Body of pancreas (tissue), 4 donors: ENCODE data around the gene POLA1. TPM values are rescaled to one million over a fixed set of nuclear protein-coding genes. Genes with fewer than 3 reads are reported as not detected.

ENCODE experiments used
- ATAC-seq: fragments of 150-250 bp; one replicate; pipeline ENCODE4 v1.9.1; 2016
- DNase-seq, 4 donors: peaks; one replicate each; pipeline ENCODE4 v3.0.0-alpha.2; 2019
- H3K27ac ChIP-seq, 4 donors: fragments of 200-600 bp; sonication (generic); 1 replicate in 3 of 4; 2 replicates in 1 of 4; pipeline versions ENCODE4 v1.5.1 to v1.6.1; 2016 to 2019; ENCODE audit warnings: mild to moderate bottlenecking in 1 of 4, mixed read lengths in 1 of 4, moderate library complexity in 1 of 4
- H3K27me3 ChIP-seq, 2 donors: fragments of 200-600 bp; sonication (generic); one replicate each; pipeline ENCODE4 v1.6.0; 2016; ENCODE audit warnings: mild to moderate bottlenecking in 1 of 2
- H3K36me3 ChIP-seq, 2 donors: fragments of 200-600 bp; sonication (generic); replicated peaks in 1 of 2; 2 replicates each; pipeline ENCODE4 v1.5.1; 2016; ENCODE audit warnings: low read depth in 2 of 2; ENCODE audit not compliant: insufficient read depth in 1 of 2
- H3K4me1 ChIP-seq: fragments of 200-600 bp; sonication (generic); one replicate; pipeline ENCODE4 v1.6.0; 2016
- H3K4me3 ChIP-seq, 2 donors: fragments of 200-600 bp; sonication (generic); 1 replicate in 1 of 2; 2 replicates in 1 of 2; pipeline ENCODE4 v1.5.1; 2016 to 2019
- H3K9me3 ChIP-seq, 3 donors: fragments of 200-600 bp; sonication (generic); 1 replicate in 2 of 3; 2 replicates in 1 of 3; pipeline ENCODE4 v1.5.1; 2016
- POLR2A ChIP-seq, 3 donors: fragments of 450-650 bp; IDR thresholded peaks; one replicate each; pipeline ENCODE4 v1.6.1; 2016; ENCODE audit warnings: antibody characterized with exemption in 3 of 3, mild to moderate bottlenecking in 2 of 3
- WGBS, 2 donors: methylation state at CpG; one replicate each; pipeline ENCODE4 v1.1.5; 2017; 5-methylcytosine and 5-hydroxymethylcytosine counted together
- intact Hi-C: fragments of 100-400 bp; cut with DNase I; formaldehyde crosslinking; loops from one replicate; pipeline ENCODE4 v1.15.1; 2023
- total RNA-seq, 2 donors: library from RNA; depleted of rRNA; stranded (reverse); fragments of >200 nt; gene quantifications; one replicate each; pipeline ENCODE4 v1.1.0, GENCODE V29; 2016
- TF ChIP-seq, protein P1 (sequence below), 7 experiments: fragments of 450-650 bp in 4 of 7; fragments of 200-600 bp in 3 of 7; sonication (generic) in 3 of 7; IDR thresholded peaks; one replicate each; pipeline ENCODE4 v1.5.1; 2016 to 2019; ENCODE audit warnings: antibody characterized with exemption in 7 of 7

POLA1 gene
- total RNA-seq, 2 donors from 2014 or later = 5.7 to 9.9 TPM

GRCh38 chrX:24955372-24955930, 261.7 kb downstream of the POLA1 start:
- TF ChIP-seq, protein P1, sequence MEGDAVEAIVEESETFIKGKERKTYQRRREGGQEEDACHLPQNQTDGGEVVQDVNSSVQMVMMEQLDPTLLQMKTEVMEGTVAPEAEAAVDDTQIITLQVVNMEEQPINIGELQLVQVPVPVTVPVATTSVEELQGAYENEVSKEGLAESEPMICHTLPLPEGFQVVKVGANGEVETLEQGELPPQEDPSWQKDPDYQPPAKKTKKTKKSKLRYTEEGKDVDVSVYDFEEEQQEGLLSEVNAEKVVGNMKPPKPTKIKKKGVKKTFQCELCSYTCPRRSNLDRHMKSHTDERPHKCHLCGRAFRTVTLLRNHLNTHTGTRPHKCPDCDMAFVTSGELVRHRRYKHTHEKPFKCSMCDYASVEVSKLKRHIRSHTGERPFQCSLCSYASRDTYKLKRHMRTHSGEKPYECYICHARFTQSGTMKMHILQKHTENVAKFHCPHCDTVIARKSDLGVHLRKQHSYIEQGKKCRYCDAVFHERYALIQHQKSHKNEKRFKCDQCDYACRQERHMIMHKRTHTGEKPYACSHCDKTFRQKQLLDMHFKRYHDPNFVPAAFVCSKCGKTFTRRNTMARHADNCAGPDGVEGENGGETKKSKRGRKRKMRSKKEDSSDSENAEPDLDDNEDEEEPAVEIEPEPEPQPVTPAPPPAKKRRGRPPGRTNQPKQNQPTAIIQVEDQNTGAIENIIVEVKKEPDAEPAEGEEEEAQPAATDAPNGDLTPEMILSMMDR (IDR thresholded peaks at IDR 0.05) = no peak
- TF ChIP-seq POLR2A (IDR thresholded peaks at IDR 0.05) = no peak
- Histone ChIP-seq H3K36me3 (no peaks in the 10 kb centered on the region), H3K9me3 (no peaks in the 10 kb centered on the region), H3K27ac (no peak overlapping the region), H3K4me1 (no peaks in the 10 kb centered on the region), H3K27me3 (no peaks in the 10 kb centered on the region), H3K4me3 (no peak overlapping the region)
- 100% methylated on average over 2 of the region's 2 CpGs for whole genome bisulfite sequencing, 2 donors
- DNase-seq (no peak), ATAC-seq (no peak)
- intact Hi-C loops = no loop called here

DNA sequence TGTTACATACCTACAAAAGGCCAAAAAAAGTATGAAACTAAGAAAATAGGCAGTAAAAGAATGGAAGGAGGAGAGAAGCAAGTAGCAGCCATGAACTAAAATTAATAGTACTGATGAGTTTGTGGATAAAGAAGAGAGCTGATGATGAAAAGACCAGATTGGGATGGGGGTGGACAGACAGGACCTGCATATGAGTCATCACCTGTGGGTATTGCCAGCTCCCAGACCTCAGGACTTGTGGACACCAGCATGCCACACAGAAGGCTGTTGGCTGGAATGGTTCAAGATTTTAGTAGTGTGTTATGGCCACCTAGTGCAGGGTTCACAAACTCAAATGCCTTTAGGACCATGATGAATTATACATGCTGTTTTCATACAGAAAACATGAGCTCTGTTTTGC, 263.1 kb downstream of the POLA1 start:
- H3K4me3 ChIP-seq = no peak overlapping the region
- DNase-seq = no peak
- TF ChIP-seq, protein P1 (IDR thresholded peaks at IDR 0.05) = no peak
- no peak for TF ChIP-seq POLR2A (IDR thresholded peaks at IDR 0.05)
- no peaks in the 10 kb centered on the region for H3K9me3 ChIP-seq
- no peaks in the 10 kb centered on the region for H3K27me3 ChIP-seq
- H3K4me1 ChIP-seq = no peaks in the 10 kb centered on the region
- ATAC-seq = no peak
- H3K36me3 ChIP-seq = no peaks in the 10 kb centered on the region
- H3K27ac ChIP-seq = no peak overlapping the region
- intact Hi-C loops = no loop called here

DNA sequence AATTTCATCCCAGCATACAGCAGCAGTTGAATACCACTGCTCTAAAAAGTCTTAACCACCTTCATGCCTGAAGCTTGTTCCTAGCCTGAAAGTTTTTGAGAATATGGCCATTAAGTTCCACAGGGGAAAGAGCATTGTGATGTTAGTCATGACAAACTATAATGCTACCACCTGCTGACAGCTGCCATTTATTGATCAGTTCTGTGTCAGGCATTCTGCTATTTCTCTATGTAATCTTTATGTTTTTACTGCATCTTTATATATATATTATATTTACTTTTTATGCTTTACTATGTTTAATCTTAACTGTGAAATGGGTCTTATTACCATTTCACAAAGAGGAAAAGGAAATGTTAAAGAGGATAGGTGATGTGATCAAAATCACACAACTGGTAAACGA, 268.1 kb downstream of the POLA1 start:
- TF ChIP-seq, protein P1 (IDR thresholded peaks at IDR 0.05) = no peak
- no peak for TF ChIP-seq POLR2A (IDR thresholded peaks at IDR 0.05)
- no peak for ATAC-seq

DNA sequence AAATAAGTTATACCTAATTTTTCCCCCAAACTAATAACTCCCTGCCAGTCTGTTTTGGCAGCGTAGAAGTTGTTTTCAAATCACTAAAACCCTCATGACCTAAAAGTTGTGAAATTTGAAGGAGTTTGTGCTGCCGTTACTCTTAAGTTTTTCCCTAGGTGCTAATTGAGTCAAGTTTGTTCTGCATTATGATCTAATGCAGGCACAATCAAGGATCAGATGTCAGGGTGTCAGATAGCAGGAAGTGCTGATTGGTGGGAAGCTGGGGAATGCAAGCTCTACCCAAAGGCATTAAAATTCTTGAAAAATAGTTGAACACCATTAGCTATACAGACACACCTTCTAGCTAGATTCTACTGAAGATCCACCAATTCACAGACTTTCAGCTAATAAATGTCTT, 270.1 kb downstream of the POLA1 start:
- 76 to 86% methylated on average over 2 of the region's 2 CpGs for WGBS, 2 donors
- ATAC-seq (no peak), DNase-seq (no peak)
- H3K27me3 ChIP-seq = no peaks in the 10 kb centered on the region
- H3K4me3 ChIP-seq = no peak overlapping the region
- H3K4me1 ChIP-seq = no peaks in the 10 kb centered on the region
- intact Hi-C loops = no loop called here
- H3K27ac ChIP-seq = no peak overlapping the region
- TF ChIP-seq, protein P1 (IDR thresholded peaks at IDR 0.05) = no peak
- no peaks in the 10 kb centered on the region for H3K36me3 ChIP-seq
- H3K9me3 ChIP-seq = no peaks in the 10 kb centered on the region

More for the DNA sequence above, 268.1 kb downstream of the POLA1 start:
- Histone ChIP-seq H3K4me3 (no peak overlapping the region), H3K9me3 (no peaks in the 10 kb centered on the region), H3K36me3 (no peaks in the 10 kb centered on the region), H3K27me3 (no peaks in the 10 kb centered on the region), H3K4me1 (no peaks in the 10 kb centered on the region), H3K27ac (no peak overlapping the region)
- no peak for DNase-seq
- intact Hi-C loops = no loop called here
- WGBS, 2 donors = 75 to 76% methylated on average over 1 of the region's 1 CpG

DNA sequence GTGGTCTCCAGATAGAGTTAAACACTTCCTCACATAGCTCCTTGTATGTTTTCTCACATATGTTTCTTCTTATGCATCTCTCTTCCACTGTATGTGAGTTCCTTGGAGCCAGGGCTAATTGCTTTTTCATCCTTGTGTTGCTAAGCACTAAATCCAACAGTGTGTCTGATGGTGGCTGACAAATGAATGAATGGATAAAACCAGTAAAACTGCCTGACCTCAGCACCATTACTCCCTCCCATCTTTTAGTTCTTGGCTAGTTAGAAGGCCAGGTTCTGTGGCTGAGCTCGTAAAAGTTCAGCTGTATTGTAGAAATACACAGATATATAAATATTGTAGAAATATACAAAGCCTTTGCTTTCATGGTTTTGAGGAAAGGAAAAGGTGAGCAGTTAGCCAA, 271.7 kb downstream of the POLA1 start:
- 88 to 100% methylated on average over 1 of the region's 1 CpG for WGBS, 2 donors
- ATAC-seq (no peak), DNase-seq (no peak)
- TF ChIP-seq, protein P1 (IDR thresholded peaks at IDR 0.05) = no peak
- no peak for TF ChIP-seq POLR2A (IDR thresholded peaks at IDR 0.05)
- Histone ChIP-seq H3K4me1 (no peaks in the 10 kb centered on the region), H3K27me3 (no peaks in the 10 kb centered on the region), H3K27ac (no peak overlapping the region), H3K36me3 (no peaks in the 10 kb centered on the region), H3K9me3 (no peaks in the 10 kb centered on the region), H3K4me3 (no peak overlapping the region)
- intact Hi-C loops = no loop called here
